GM21723 (cell line): ENCODE results near the gene TMEM163.

Source experiments
- ATAC-seq: cut with Tn5 transposase; IDR thresholded peaks from one replicate; pipeline ENCODE4 v1.9.1; 2021; ENCODE audit warnings: mild to moderate bottlenecking, moderate library complexity; ENCODE audit not compliant: unreplicated experiment

The TMEM163 gene

GRCh38 chr2:134583462-134583861 lies 135.3 kb downstream of the TMEM163 start:
- no peak for ATAC-seq

GRCh38 chr2:134582547-134582899 lies 136.3 kb downstream of the TMEM163 start:
- peak; percentile 55 for ATAC-seq

- ATAC-seq: peak; percentile 78
These were observed 136.8 kb downstream of the TMEM163 start for GRCh38 chr2:134581877-134582546.

- ATAC-seq: no peak
These were observed 140.5 kb downstream of the TMEM163 start for GRCh38 chr2:134578316-134578715.

GRCh38 chr2:134576478-134576877 lies 142.3 kb downstream of the TMEM163 start:
- ATAC-seq: no peak

GRCh38 chr2:134575888-134576287 lies 142.9 kb downstream of the TMEM163 start:
- ATAC-seq: no peak

- no peak for ATAC-seq
These were observed 144.0 kb downstream of the TMEM163 start for GRCh38 chr2:134574611-134575330.

GRCh38 chr2:134573724-134574123 lies 145.1 kb downstream of the TMEM163 start:
- ATAC-seq: no peak

- no peak for ATAC-seq
These were observed 145.8 kb downstream of the TMEM163 start for GRCh38 chr2:134573085-134573370.

GRCh38 chr2:134572314-134573084 lies 146.3 kb downstream of the TMEM163 start:
- ATAC-seq: no peak

GRCh38 chr2:134570676-134571075 lies 148.1 kb downstream of the TMEM163 start:
- no peak for ATAC-seq

GRCh38 chr2:134568413-134568812 lies 150.4 kb downstream of the TMEM163 start:
- ATAC-seq: no peak

GRCh38 chr2:134567666-134568065 lies 151.1 kb downstream of the TMEM163 start:
- ATAC-seq: no peak

GRCh38 chr2:134564955-134565354 lies 153.8 kb downstream of the TMEM163 start:
- peak; percentile 26 for ATAC-seq

- ATAC-seq: peak; percentile 61
These were observed 154.3 kb downstream of the TMEM163 start for GRCh38 chr2:134564549-134564948.

- ATAC-seq: no peak
These were observed 160.5 kb downstream of the TMEM163 start for GRCh38 chr2:134558208-134558830.

GRCh38 chr2:134555411-134555810 lies 163.4 kb downstream of the TMEM163 start:
- no peak for ATAC-seq

- ATAC-seq: no peak
These were observed 165.1 kb downstream of the TMEM163 start for GRCh38 chr2:134553657-134554056.

GRCh38 chr2:134550566-134551164 lies 168.1 kb downstream of the TMEM163 start:
- no peak for ATAC-seq

GRCh38 chr2:134549104-134549503 lies 169.7 kb downstream of the TMEM163 start:
- ATAC-seq: no peak

GRCh38 chr2:134540990-134541389 lies 177.8 kb downstream of the TMEM163 start:
- no peak for ATAC-seq
